ENCODE measurements around the gene ASCL3. TPM values are rescaled to one million over a fixed set of nuclear protein-coding genes. Genes with fewer than 3 reads are reported as not detected.
A peak's percentile ranks its signal among the peaks of the same experiment; 100 is the strongest.
"Not testable (repeated sequence)": the region's sequence is repeated elsewhere in the genome, so short reads cannot be mapped to it uniquely, and the experiment has no call there.

The ASCL3 gene
- total and polyA plus RNA-seq, 2 experiments from 2014 or later: not detected

DNA sequence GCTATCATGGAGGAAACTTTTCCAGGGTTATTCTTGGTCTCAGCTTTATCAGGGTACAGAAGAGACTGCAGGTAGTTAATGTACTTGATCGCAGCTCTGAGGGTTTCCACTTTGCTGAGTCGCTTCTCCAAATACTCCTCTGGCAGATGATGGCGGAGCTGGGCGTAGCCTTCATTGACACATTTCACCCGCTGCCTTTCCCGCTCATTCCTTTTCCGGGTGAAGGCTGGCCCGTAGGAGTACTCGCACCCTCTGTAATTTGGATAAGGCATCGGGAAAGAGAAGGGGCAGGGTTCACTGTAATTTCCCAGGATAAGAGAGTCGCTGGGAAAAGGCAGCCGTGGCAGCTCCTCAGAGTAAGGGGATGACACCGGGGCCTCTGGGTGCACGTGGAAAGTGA lies 5.2 kb downstream of the ASCL3 start:
- no peaks in the 10 kb centered on the region for H3K9me2 ChIP-seq (ENCODE audit: insufficient read depth)
- H3K4me3 ChIP-seq: no peak overlapping the region
- DNase-seq: no peak
- WGBS, 2 experiments (ENCODE audit: low coverage in 1 of 2, low lambda C conversion rate in 2 of 2, missing lambda C conversion rate in 2 of 2): 88 to 93% methylated on average over 13 to 14 of the region's 14 CpGs
- H3K79me2 ChIP-seq (ENCODE audit: insufficient read depth): no peaks in the 10 kb centered on the region
- no peak overlapping the region for H3K4me2 ChIP-seq (ENCODE audit: unreplicated experiment)
- no peak for TF ChIP-seq EZH2phosphoT487 (IDR thresholded peaks at IDR 0.05; ENCODE audit: insufficient read depth, low read depth)
- no peak for TF ChIP-seq EZH2 (IDR thresholded peaks at IDR 0.05; ENCODE audit: insufficient read depth, poor library complexity, severe bottlenecking)
- in situ Hi-C loops (cut with MboI): no loop called here
- H3K27me3 ChIP-seq (replicated peaks; ENCODE audit: insufficient read depth): no peaks in the 10 kb centered on the region
- no peaks in the 10 kb centered on the region for H4K20me1 ChIP-seq (ENCODE audit: insufficient read depth)
- no peaks in the 10 kb centered on the region for H3K36me3 ChIP-seq (ENCODE audit: low read depth)
- no peaks in the 10 kb centered on the region for H3K9me3 ChIP-seq (ENCODE audit: low read depth)
- H3K9ac ChIP-seq: no peak overlapping the region
- no peak overlapping the region for H2AFZ ChIP-seq
- H3F3A ChIP-seq (ENCODE audit: insufficient read depth): peaks cover 16% of the 10 kb centered on the region
- H3K27ac ChIP-seq: no peak overlapping the region
- H3K4me1 ChIP-seq (ENCODE audit: insufficient read depth): peaks cover 14% of the 10 kb centered on the region

DNA sequence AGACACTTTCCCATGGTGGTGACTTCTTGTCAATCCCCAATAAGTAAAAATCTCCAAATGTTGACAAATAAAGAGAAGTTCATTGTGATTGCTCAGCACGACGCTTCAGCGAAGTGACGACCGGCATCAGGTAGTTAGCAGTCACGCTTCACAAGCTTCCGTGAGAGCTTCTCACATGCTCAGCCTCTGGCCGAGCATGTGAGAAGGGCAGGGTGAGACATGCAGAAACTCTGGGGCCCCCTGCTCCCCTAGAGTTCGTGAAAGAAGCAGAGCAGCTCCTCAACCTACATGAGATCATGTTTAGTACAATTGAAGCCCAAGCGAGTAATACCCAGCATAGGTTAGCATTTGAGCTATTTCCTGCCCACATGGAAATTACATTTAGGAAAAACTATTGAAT lies 5.7 kb downstream of the ASCL3 start:
- no peak overlapping the region for H3K27ac ChIP-seq
- in situ Hi-C loops (cut with MboI): no loop called here
- no peaks in the 10 kb centered on the region for H4K20me1 ChIP-seq (ENCODE audit: insufficient read depth)
- WGBS, 2 experiments (ENCODE audit: low coverage in 1 of 2, low lambda C conversion rate in 2 of 2, missing lambda C conversion rate in 2 of 2): 84 to 85% methylated on average over 10 of the region's 10 CpGs
- no peaks in the 10 kb centered on the region for H3K9me2 ChIP-seq (ENCODE audit: insufficient read depth)
- H3K36me3 ChIP-seq (ENCODE audit: low read depth): no peaks in the 10 kb centered on the region
- peaks cover 14% of the 10 kb centered on the region for H3K4me1 ChIP-seq (ENCODE audit: insufficient read depth)
- H3K4me3 ChIP-seq: no peak overlapping the region
- peaks cover 16% of the 10 kb centered on the region for H3F3A ChIP-seq (ENCODE audit: insufficient read depth)
- H3K27me3 ChIP-seq (replicated peaks; ENCODE audit: insufficient read depth): no peaks in the 10 kb centered on the region
- no peak overlapping the region for H3K9ac ChIP-seq
- H2AFZ ChIP-seq: no peak overlapping the region
- H3K4me2 ChIP-seq (ENCODE audit: unreplicated experiment): no peak overlapping the region
- TF ChIP-seq EZH2 (IDR thresholded peaks at IDR 0.05; ENCODE audit: insufficient read depth, poor library complexity, severe bottlenecking) (no peak), EZH2phosphoT487 (IDR thresholded peaks at IDR 0.05; ENCODE audit: insufficient read depth, low read depth) (no peak)
- no peak for DNase-seq
- no peaks in the 10 kb centered on the region for H3K79me2 ChIP-seq (ENCODE audit: insufficient read depth)
- H3K9me3 ChIP-seq (ENCODE audit: low read depth): no peaks in the 10 kb centered on the region

DNA sequence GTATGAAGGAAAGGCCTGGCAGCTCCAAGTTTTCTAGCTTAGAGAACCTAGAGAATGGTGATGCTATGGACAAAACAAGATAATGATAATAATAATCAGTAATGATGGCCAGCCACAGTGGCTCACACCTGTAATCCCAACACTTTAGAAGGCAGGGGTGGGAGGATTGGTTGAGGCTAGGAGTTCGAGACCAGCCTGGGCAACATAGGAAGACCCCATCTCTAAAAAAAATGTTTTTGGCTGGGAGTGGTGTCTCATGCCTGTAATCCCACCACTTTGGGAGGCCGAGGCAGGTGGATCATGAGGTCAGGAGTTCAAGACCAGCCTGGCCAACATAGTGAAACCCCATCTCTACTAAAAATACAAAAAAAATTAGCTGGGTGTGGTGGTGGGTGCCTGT lies 7.0 kb downstream of the ASCL3 start:
- H3K27ac ChIP-seq; H3K4me2 ChIP-seq (ENCODE audit: unreplicated experiment); H3K9me3 ChIP-seq (ENCODE audit: low read depth); H4K20me1 ChIP-seq (ENCODE audit: insufficient read depth); DNase-seq; H3K4me3 ChIP-seq; H3K9me2 ChIP-seq (ENCODE audit: insufficient read depth); H3K36me3 ChIP-seq (ENCODE audit: low read depth); in situ Hi-C loops (cut with MboI); H3K79me2 ChIP-seq (ENCODE audit: insufficient read depth); H2AFZ ChIP-seq; H3K27me3 ChIP-seq (replicated peaks; ENCODE audit: insufficient read depth); H3K9ac ChIP-seq: not testable (repeated sequence)
- Histone ChIP-seq H3K4me1 (ENCODE audit: insufficient read depth) (peaks cover 17% of the 10 kb centered on the region), H3F3A (ENCODE audit: insufficient read depth) (peaks cover 16% of the 10 kb centered on the region)
- 93 to 100% methylated on average over 2 of the region's 2 CpGs for WGBS, 2 experiments (ENCODE audit: low coverage in 1 of 2, low lambda C conversion rate in 2 of 2, missing lambda C conversion rate in 2 of 2)

DNA sequence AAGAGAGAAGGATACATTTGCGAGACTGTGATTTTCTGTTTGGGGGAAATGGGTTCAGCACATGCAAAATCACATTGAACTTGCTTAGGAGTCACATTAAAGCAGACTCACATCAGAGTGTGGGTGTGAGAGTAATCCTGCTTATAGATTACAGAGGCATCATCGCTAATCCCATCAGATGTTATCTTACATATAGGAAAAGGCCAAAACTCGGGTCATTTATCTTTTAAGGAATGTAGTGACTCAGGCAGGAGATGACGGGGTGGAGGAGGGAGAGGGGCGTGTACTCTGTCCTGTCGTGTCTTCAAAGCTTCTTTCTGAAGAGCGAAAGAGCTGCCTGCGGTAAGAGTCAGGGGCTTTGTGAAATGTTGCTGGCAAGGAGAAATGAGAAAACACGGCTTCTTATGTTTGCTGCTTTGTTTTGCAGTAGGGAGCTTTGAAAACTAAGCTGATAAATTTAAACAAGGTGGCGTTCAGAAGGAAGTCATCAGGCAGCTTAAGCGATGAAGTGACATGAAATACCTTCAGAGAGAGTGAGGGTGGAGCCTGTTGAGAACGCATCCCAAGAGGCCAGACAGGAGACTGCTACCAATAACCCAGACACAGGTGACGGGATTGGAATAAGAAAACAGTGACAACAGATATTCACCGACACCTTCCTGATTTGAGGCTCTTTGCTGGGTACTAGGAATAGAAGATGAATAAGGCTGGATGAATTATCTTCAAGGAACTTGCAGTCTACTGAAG lies 7.9 kb downstream of the ASCL3 start:
- DNase-seq: peak; percentile 88
- H3K9me2 ChIP-seq (ENCODE audit: insufficient read depth): no peaks in the 10 kb centered on the region
- in situ Hi-C loops (cut with MboI): no loop called here
- H3K9ac ChIP-seq: peak overlapping the region; percentile 50
- H3K9me3 ChIP-seq (ENCODE audit: low read depth): no peaks in the 10 kb centered on the region
- H3K27me3 ChIP-seq (replicated peaks; ENCODE audit: insufficient read depth): no peaks in the 10 kb centered on the region
- peaks cover 16% of the 10 kb centered on the region for H3F3A ChIP-seq (ENCODE audit: insufficient read depth)
- H3K4me2 ChIP-seq (ENCODE audit: unreplicated experiment): peak overlapping the region; percentile 71
- peak overlapping the region; percentile 79 for H2AFZ ChIP-seq
- no peaks in the 10 kb centered on the region for H3K79me2 ChIP-seq (ENCODE audit: insufficient read depth)
- WGBS, 2 experiments (ENCODE audit: low coverage in 1 of 2, low lambda C conversion rate in 2 of 2, missing lambda C conversion rate in 2 of 2): 37% methylated on average over 14 of the region's 14 CpGs
- H3K36me3 ChIP-seq (ENCODE audit: low read depth): no peaks in the 10 kb centered on the region
- H3K4me3 ChIP-seq: peak overlapping the region; percentile 55
- peaks cover 20% of the 10 kb centered on the region for H3K4me1 ChIP-seq (ENCODE audit: insufficient read depth)
- no peak for TF ChIP-seq EZH2phosphoT487 (IDR thresholded peaks at IDR 0.05; ENCODE audit: insufficient read depth, low read depth)
- no peak for TF ChIP-seq EZH2 (IDR thresholded peaks at IDR 0.05; ENCODE audit: insufficient read depth, poor library complexity, severe bottlenecking)
- no peaks in the 10 kb centered on the region for H4K20me1 ChIP-seq (ENCODE audit: insufficient read depth)
- peak overlapping the region; percentile 49 for H3K27ac ChIP-seq

Data from GM23248 (cell line).